H7 (cell line): ENCODE measurements around the gene USP7. TPM values are rescaled to one million over a fixed set of nuclear protein-coding genes. Genes with fewer than 3 reads are reported as not detected.

Experiments used
- DNase-seq: peaks from one replicate; pipeline ENCODE4 v3.0.0; 2012
- H3K27me3 ChIP-seq: 2 replicates; pipeline ENCODE4 v1.6.0; 2011; ENCODE audit warnings: mild to moderate bottlenecking, low read length; ENCODE audit not compliant: control insufficient read depth, insufficient read depth
- H3K36me3 ChIP-seq: replicated peaks from 2 replicates; pipeline ENCODE4 v1.5.1; 2011; ENCODE audit warnings: low read length; ENCODE audit not compliant: control insufficient read depth, insufficient read depth
- H3K4me3 ChIP-seq: 2 replicates; pipeline ENCODE4 v1.5.1; 2011; ENCODE audit warnings: low read depth, mild to moderate bottlenecking, control low read depth, low read length, moderate library complexity; ENCODE audit not compliant: insufficient read depth
- total RNA-seq: library from RNA; depleted of rRNA; stranded (reverse); fragments of >200 nt; shearing (Covaris generic); gene quantifications from 2 replicates; pipeline ENCODE4 v1.2.3, GENCODE V29; 2014

USP7 gene
- total RNA-seq, 1 experiment from 2014 or later, result 63.6 TPM

DNA sequence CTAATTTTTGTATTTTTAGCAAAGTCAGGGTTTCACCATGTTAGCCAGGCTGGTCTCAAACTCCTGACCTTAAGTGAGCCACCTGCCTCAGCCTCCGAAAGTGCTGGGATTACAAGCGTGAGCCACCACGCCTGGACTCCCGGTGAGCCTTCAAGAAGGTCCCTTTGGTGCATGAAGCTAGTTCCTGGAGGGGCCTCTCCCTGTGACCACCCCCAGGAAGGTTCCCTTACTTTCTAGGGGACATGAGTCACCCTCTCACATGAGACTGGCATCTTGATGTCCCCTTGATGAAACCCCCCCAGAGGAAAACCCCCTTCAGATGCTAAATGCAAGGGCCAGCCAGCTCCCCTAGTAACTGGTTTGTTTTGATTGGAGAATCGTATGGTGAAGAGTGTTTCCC lies 107.7 kb downstream of the USP7 start:
- H3K4me3 ChIP-seq, result no peak overlapping the region
- no peak for DNase-seq
- H3K36me3 ChIP-seq, result peaks cover 27% of the 10 kb centered on the region
- H3K27me3 ChIP-seq, result no peaks in the 10 kb centered on the region

- Histone ChIP-seq H3K4me3 (no peak overlapping the region), H3K27me3 (no peaks in the 10 kb centered on the region), H3K36me3 (peaks cover 30% of the 10 kb centered on the region)
- DNase-seq, result no peak
Observed at GRCh38 chr16:8855051-8855786, 108.5 kb downstream of the USP7 start.

- H3K36me3 ChIP-seq, result peaks cover 36% of the 10 kb centered on the region
- no peak overlapping the region for H3K4me3 ChIP-seq
- DNase-seq, result peak; percentile 30
- no peaks in the 10 kb centered on the region for H3K27me3 ChIP-seq
Observed at GRCh38 chr16:8854298-8854948, 109.3 kb downstream of the USP7 start.

GRCh38 chr16:8853611-8854010 lies 110.1 kb downstream of the USP7 start:
- H3K36me3 ChIP-seq, result peaks cover 38% of the 10 kb centered on the region

DNA sequence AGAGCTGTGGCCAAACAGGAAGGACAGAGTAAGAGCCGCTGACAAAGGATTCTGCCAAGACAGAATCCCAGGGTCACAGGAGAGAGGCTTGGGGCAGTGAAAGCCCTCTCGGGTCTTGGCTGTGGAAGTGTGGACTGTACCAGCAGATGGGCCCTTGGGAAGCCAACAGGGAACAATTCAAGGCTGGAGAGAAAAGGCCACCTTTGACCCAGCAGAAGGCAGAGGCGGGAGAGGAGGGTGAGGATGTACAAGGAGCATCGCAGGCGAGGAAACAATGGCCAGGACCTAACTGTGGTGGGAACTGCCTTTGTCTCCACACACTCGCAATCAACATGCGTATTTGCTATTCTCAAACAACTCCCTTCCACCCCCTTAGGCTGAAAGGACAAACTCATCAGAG lies 110.6 kb downstream of the USP7 start:
- Histone ChIP-seq H3K4me3 (no peak overlapping the region), H3K36me3 (peaks cover 35% of the 10 kb centered on the region), H3K27me3 (no peaks in the 10 kb centered on the region)
- peak; percentile 33 for DNase-seq

More at GRCh38 chr16:8853611-8854010, 110.1 kb downstream of the USP7 start:
- Histone ChIP-seq H3K27me3 (no peaks in the 10 kb centered on the region), H3K4me3 (no peak overlapping the region)
- no peak for DNase-seq

- Histone ChIP-seq H3K27me3 (no peaks in the 10 kb centered on the region), H3K4me3 (no peak overlapping the region), H3K36me3 (peaks cover 37% of the 10 kb centered on the region)
- no peak for DNase-seq
Observed at GRCh38 chr16:8852534-8852933, 111.2 kb downstream of the USP7 start.

DNA sequence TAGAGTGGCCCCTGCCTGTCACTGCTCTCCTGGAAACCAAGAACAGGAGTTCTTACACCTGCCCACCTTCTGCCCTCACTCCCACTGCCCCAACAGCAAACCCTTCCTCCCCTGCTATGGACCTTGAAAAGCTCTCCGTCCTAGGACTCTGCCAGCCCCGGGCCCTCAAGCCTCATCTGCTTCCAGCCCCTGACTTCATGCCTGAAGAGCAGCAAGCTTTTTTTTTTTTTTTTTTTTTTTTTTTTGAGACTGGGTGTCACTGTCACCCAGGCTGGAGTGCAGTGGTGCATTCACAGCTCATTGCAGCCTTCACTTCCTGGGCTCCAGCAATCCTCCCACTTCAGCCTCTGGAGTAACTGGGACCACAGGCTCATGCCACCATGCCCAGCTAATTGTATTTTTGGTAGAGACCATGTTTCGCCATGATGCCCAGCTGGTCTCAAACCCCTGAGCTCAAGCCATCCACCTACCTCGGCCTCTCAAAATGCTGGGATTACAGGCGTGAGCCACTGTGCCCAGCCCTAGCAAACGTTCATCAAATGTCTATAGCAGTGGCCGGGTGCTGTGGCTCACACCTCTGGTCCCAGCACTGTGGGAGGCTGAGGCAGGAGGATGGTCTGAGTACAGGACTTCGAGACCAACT lies 111.8 kb downstream of the USP7 start:
- Histone ChIP-seq H3K27me3 (no peaks in the 10 kb centered on the region), H3K4me3 (no peak overlapping the region), H3K36me3 (peaks cover 37% of the 10 kb centered on the region)
- no peak for DNase-seq

DNA sequence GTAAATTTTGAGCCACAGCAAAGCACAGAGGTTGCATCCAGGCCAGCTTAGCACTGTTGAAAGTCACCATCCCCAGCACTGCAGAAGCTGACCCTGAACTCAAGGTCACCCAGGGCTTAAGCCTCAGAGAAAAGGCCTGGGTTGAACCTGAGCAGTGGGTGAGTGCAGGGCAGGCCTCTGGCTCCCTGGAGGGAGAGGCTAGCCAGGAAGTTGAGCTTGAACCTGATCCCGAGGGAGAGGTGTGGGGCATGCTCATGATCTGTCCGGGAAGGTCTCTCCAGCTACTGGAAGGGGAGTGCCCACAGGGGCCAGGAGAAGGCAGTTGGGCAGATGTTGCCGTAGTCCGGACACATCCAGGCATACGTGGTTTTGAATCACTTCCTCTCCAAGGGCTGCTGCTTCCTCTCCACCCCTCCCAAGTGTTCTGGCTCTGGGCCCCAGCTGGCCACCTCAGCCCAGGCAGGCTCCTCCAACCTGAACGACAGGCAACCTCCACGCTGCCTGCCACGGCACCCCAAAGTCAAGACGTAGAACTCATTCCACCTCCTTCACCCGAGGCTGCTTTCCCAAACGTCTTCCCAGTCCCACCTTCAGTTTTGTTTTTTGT lies 113.3 kb downstream of the USP7 start:
- H3K27me3 ChIP-seq, result no peaks in the 10 kb centered on the region
- no peak overlapping the region for H3K4me3 ChIP-seq
- peak; percentile 41 for DNase-seq
- H3K36me3 ChIP-seq, result peaks cover 29% of the 10 kb centered on the region

GRCh38 chr16:8849411-8850011 lies 114.2 kb downstream of the USP7 start:
- H3K4me3 ChIP-seq, result no peak overlapping the region
- peaks cover 24% of the 10 kb centered on the region for H3K36me3 ChIP-seq
- peak; percentile 64 for DNase-seq
- H3K27me3 ChIP-seq, result no peaks in the 10 kb centered on the region

GRCh38 chr16:8848939-8849391 lies 114.7 kb downstream of the USP7 start:
- H3K27me3 ChIP-seq, result no peaks in the 10 kb centered on the region
- H3K36me3 ChIP-seq, result peaks cover 24% of the 10 kb centered on the region
- H3K4me3 ChIP-seq, result no peak overlapping the region
- DNase-seq, result peak; percentile 49

GRCh38 chr16:8848231-8848938 lies 115.3 kb downstream of the USP7 start:
- peaks cover 22% of the 10 kb centered on the region for H3K36me3 ChIP-seq
- H3K27me3 ChIP-seq, result no peaks in the 10 kb centered on the region
- H3K4me3 ChIP-seq, result no peak overlapping the region
- peak; percentile 43 for DNase-seq

DNA sequence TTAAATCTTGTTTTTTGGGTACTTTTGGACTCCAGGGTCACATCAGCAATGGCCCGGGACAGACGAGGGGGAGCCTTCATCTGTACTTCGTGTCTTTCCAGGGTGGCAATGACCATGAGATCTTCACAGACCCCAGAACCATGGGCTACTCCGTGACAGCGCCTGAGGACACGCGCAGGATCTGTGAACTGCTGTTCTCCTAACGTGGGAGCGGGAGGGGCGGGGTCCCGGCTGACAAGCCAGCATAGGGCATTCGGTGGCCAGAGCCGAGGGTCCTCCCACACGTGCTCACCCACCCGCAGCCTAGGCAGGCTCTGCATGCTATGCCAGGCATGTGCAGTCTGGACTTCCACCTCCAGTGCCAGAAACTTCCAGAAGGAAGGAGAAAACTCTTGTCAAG lies 116.1 kb downstream of the USP7 start:
- Histone ChIP-seq H3K36me3 (peaks cover 20% of the 10 kb centered on the region), H3K4me3 (no peak overlapping the region), H3K27me3 (no peaks in the 10 kb centered on the region)
- peak; percentile 26 for DNase-seq

DNA sequence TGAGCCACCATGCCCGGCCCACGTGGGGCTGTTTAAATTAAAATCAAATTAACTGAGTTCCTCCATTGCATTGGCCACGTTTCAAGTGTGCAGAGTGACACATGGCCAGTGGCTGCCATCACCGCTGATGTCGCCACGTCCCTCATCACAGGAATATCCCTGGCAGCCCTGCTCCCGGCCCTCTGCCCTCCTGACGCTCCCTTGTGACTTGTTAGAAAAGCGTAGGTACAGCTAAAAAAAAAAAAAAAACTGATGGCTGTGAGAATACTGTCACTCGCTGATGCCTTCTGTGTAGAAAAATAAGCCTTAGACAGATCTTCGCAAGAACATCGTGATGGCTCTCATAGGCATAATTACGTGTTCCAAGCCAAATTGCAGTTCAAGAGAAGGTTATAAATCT lies 116.6 kb downstream of the USP7 start:
- Histone ChIP-seq H3K4me3 (no peak overlapping the region), H3K27me3 (no peaks in the 10 kb centered on the region), H3K36me3 (peaks cover 20% of the 10 kb centered on the region)
- no peak for DNase-seq

- DNase-seq, result no peak
- H3K36me3 ChIP-seq, result peaks cover 18% of the 10 kb centered on the region
- H3K4me3 ChIP-seq, result no peak overlapping the region
- no peaks in the 10 kb centered on the region for H3K27me3 ChIP-seq
Observed at GRCh38 chr16:8846401-8846932, 117.2 kb downstream of the USP7 start.
